Activated CD8-positive, alpha-beta memory T cell treated with anti-CD3 and anti-CD28 coated beads, Interleukin-2, amount 50 U/mL, for 48 hours (primary cell): ENCODE measurements around the gene ZNF658.
A peak's percentile ranks its signal among the peaks of the same experiment; 100 is the strongest.
"Not testable (repeated sequence)": the region's sequence is repeated elsewhere in the genome, so short reads cannot be mapped to it uniquely, and the experiment has no call there.

ENCODE experiments used
- DNase-seq: peaks from one replicate; pipeline ENCODE4 v3.0.0-alpha.2; 2020

ZNF658 gene

DNA sequence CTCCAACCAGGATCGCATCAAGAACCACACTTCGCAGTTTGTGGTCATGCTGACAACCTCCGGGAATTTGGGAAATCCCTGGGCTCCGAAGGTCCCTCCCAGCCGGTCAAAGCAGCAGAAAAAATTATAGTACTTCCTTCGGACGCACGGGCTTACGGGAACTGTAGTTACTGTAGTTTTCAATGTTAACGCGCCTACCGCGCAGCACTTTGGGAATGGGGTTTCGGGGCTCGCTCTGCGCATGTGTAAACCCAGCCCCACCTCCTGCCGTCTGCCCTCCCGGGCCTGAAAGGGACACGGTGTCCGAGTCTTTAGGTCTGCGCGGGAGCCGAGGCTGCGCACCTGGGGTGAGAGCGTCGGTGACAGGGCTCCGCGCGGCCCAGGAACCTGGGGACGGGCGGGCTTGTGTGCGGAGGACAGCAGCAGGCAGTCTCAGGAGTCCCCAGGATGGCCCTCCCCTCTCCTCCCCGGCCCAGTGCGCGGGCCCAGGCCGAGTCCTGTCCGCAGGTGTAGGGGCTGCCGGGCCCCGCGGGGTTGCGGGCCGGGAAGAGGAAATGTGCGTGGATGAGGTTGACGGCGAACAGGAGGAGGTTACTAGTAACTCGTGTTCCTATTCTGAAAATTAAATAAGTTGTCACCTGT lies at the start of gene ZNF658:
Gene ZNF658, plus strand, starts transcription at position 236 of the 642 bp plus-strand sequence. CDS start 2,837 bp downstream, outside the sequence.
- DNase-seq: peak; percentile 75

GRCh38 chr9:66861732-66862131 lies 38.8 kb upstream of the ZNF658 start:
- DNase-seq: not testable (repeated sequence)

- not testable (repeated sequence) for DNase-seq
Observed at GRCh38 chr9:66868660-66869059, 31.9 kb upstream of the ZNF658 start.

GRCh38 chr9:66880605-66881004 lies 19.9 kb upstream of the ZNF658 start:
- not testable (repeated sequence) for DNase-seq

DNA sequence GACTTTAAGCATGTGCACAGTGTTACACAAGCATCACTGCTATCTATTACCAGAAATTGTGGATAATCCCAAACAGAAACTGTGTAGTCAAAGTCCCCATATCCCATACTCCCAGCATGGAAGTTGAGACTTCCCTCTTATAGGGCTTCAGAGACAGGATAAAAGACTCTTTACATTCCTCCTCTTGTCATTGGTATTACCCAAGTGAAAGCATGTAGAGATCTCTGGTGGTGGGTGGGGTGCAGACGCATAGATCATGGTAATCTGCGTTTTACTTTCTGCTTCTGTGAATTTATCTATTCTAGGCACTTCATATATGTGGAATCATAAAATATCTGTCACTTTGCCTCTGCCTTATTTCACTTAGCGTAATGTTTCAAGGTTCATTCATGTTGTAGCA lies 18.7 kb upstream of the ZNF658 start:
- not testable (repeated sequence) for DNase-seq

DNA sequence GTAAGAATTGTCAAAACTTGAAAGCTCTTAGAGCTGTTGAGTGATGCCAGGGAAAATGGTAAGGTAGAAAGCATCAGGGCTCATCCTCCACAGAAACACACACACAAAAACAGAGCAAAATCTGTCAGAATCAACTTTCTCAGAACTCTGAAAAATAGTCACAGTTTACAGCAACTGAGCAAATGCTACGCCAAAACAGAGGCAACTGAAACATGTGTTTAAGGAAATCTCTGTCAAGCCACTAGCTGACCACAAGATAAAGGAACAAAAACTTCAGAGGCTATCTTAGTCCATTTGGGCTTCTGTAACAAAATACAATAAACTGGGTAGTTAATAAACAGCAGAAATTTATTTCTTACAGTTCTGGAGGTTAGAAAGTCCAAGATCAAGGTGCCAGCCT lies 10.2 kb upstream of the ZNF658 start:
- not testable (repeated sequence) for DNase-seq

- DNase-seq: not testable (repeated sequence)
Observed at GRCh38 chr9:66901141-66901540, 616 bp downstream of the ZNF658 start.

DNA sequence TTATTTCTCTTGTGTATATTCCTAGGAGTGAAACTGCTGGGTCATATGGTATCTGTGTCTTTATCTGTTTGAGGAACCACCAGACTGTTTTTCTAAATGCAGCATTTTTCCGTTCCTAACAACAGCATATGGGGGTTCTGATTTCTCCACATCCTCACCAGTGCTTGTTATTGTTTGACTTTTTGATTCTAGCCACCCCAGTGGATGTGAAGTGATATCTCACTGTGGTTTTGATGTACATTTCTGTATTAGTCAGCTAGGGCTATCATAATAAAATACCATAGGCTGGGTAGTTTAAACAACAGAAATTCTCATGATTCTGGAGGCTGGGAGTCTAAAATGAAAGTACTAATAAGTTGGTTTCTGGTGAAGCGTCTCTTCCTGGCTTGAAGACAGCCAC lies 9.0 kb downstream of the ZNF658 start:
- DNase-seq: not testable (repeated sequence)

DNA sequence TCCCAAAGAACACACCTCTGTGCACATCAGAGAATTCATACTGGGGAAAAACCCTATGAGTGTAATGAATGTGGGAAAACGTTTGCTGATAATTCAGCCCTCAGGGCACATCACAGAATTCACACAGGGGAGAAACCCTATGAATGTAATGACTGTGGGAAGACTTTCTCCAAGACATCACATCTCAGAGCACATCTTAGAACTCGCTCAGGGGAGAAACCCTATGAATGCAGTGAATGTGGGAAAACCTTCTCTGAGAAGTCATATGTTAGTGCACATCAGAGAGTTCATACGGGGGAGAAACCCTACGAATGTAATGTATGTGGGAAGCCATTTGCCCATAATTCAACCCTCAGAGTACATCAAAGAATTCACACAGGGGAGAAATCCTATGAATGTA lies 19.5 kb downstream of the ZNF658 start:
- DNase-seq: not testable (repeated sequence)

DNA sequence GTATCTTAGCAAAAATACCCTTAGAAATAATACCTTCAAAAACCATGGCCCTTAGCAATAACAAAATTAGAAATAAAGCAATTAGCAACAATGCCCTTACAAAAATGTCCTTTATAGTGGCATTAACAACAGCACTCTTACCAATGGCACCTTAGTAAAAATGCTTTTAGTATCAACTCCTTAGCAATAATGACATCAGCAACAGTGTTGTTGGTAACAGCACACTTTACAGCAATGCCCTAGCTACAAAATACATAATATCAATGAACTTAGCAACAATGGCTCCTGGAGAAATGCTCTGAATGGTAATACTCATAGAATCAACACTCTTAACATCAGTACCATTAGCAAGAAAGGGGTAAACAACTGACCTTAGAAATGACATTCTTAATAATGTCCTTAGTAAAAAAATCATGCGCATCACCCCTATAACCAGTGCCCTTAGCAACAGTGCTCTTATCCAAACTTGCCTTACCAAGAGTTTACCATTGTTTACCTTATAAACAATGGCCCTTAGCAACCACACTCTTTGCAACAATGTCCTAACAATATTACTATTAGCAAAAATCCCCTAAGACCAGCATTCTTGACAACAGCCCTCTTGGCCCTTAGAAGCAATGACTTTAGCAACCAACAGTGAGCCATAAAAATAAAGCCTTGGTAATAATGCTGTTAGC lies 35.8 kb downstream of the ZNF658 start:
- not testable (repeated sequence) for DNase-seq

DNA sequence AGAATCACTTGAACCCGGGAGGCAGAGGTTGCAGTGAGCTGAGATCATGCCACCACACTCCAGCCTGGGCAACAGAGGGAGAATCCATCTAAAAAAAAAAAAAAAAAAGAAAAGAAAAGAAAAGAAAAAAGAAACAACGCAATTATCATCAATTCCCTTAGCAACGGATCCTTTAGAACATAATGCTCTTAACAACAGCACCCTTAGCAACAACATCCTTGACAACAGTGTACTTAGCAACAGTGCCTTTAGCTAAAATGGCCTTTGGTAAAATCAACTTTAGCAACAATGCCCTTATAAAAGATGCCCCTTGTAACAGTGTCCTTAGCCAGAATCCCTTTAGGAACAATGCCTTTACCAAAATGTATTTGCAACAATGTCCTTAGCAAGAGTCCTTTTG lies 37.1 kb downstream of the ZNF658 start:
- not testable (repeated sequence) for DNase-seq

GRCh38 chr9:66938322-66938721 lies 37.8 kb downstream of the ZNF658 start:
- not testable (repeated sequence) for DNase-seq

DNA sequence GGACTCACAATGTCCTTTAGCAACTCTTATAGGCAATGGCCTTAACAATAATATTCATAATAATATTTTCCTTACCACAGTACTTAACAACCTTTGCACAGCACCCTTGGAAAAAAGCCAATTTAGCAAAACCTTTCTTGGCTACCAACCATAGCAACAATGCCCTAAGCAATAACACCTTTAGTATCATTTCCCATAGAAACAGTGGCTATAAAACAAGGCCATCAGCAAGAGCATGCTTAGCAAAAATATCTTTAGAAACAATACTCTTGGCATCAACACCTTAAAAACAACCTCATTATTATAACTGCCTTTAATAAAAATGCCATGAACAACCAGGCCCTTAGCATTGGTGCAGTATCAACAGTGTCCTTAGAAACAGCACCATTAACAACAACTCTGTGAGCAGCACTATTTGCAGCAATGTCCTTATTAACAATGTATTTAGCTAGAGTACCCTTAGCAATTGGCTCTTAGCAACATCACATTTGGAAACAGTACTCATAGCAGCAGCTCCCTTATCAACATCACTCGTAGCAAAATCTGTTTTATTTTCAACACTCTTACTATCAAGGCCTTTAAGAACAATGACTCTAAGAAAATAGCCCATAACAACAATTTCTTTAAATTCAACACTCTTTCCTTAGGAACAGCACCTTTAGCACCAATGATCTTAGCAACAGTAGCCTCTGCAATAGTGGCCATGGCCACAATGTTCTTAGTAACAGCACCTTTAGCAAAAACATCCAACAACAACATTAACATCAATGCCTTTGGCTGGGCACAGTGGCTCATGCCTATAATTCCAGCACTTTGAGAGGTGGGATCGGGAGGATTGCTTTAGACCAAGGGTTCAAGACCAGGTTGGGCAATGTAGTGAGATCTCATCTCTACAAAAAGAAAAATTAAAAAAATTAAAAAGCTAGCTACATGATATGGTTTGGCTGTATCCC lies 39.6 kb downstream of the ZNF658 start:
- not testable (repeated sequence) for DNase-seq

DNA sequence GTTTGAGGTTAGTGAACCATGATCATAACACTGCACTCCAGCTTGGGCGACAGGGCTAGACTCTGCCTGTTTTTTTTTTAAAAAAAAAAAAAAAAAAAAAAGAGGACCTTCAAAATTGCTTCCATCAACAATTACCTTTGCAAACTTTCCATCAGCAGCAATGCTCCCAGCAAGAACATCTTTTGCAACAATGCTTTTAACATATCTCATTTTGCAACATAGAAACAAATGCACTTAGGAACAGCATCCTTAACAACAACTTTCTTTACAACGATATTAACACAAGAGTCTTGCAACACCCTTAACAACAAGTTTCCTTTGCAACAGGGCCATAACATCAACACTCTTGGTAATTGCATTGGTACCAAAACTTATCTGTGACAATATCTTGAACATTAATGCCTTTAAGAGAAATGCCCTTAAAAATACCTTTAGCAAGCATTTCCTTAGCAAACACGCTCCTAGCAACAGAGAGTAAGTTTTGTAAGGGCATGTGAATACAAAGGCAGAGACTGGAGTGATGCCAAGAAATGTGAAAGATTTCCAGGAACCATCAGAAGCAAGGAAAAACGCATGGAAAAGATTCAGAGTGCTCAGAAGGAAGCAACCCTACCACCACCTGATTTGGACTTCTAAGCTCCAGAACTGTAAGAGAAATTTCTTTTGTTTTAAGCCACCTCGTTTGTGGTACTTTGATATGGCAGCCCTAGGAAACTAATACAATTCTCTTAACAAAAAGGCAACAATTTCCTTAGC lies 42.1 kb downstream of the ZNF658 start:
- not testable (repeated sequence) for DNase-seq

DNA sequence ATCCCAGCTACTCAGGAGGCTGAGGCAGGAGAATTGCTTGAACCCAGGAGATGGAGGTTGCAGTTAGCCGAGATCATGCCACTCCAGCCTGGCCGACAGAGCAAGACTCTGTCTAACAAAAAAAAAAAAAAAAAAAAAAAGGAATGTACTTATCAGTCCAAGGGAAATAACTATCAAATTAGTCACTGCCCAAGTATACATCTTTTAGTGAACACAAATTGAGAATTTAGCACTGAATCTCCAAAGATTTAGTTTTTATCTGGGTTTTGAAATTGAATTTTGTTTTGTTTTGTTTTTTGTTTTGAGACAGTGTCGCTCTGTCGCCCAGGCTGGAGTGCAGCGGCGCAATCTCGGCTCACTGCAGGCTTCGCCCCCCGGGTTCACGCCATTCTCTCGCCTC lies 52.1 kb downstream of the ZNF658 start:
- DNase-seq: not testable (repeated sequence)
